GM12872 (cell line): ENCODE results near the gene TRAPPC8.

ENCODE experiments used
- CTCF ChIP-seq: IDR thresholded peaks from 3 replicates; pipeline ENCODE4 v1.5.1; 2011; ENCODE audit warnings: low read depth, mild to moderate bottlenecking, low read length, moderate library complexity; ENCODE audit not compliant: insufficient read depth

TRAPPC8 gene

GRCh38 chr18:31931163-31931885 lies 11.6 kb downstream of the TRAPPC8 start:
- TF ChIP-seq CTCF: no peak

GRCh38 chr18:31929273-31929672 lies 13.7 kb downstream of the TRAPPC8 start:
- no peak for TF ChIP-seq CTCF

- no peak for TF ChIP-seq CTCF
These were observed 22.7 kb downstream of the TRAPPC8 start for GRCh38 chr18:31920277-31920676.

- no peak for TF ChIP-seq CTCF
These were observed 24.2 kb downstream of the TRAPPC8 start for GRCh38 chr18:31918733-31919132.

GRCh38 chr18:31901063-31901462 lies 41.9 kb downstream of the TRAPPC8 start:
- TF ChIP-seq CTCF: no peak

GRCh38 chr18:31892936-31893335 lies 50.0 kb downstream of the TRAPPC8 start:
- TF ChIP-seq CTCF: no peak

- TF ChIP-seq CTCF: no peak
These were observed 51.4 kb downstream of the TRAPPC8 start for GRCh38 chr18:31891566-31891965.
